Measurements from ENCODE around the gene PPM1A.

The PPM1A gene

GRCh38 chr14:60214415-60215126, 34.5 kb upstream of the PPM1A start:
- no peak overlapping the region for H3K27ac ChIP-seq (ENCODE audit: low read length)
- no peaks in the 10 kb centered on the region for H3K27me3 ChIP-seq (ENCODE audit: insufficient read depth, low read length)
- peaks cover 10% of the 10 kb centered on the region; the same call in 1 of the 2 replicates for H3K4me1 ChIP-seq (ENCODE audit: insufficient read depth, low read length)
- H3K9me3 ChIP-seq (ENCODE audit: insufficient read depth, low read depth, low read length): no peaks in the 10 kb centered on the region
- H3K4me3 ChIP-seq (ENCODE audit: low read length): no peak overlapping the region
- no peaks in the 10 kb centered on the region for H3K36me3 ChIP-seq (ENCODE audit: insufficient read depth, low read depth, low read length)
- H3K9ac ChIP-seq (ENCODE audit: low read depth, low read length): no peak overlapping the region

DNA sequence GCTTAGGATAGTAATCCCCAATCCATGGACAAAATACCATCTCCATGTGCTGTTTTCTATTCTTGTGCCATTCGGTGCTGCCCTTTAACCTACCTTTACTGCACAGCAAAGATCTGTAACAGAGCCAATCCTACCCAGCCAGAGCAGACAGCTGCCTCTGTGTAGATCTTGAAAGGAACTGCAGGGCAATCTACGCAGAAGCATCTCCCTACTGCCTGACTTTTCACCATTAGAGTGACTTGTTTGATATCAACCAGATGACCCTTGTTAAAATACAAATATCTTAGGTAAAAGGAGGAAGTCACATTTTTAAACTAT, 33.9 kb upstream of the PPM1A start:
- H3K4me1 ChIP-seq (ENCODE audit: insufficient read depth, low read length): peaks cover 10% of the 10 kb centered on the region; the same call in 1 of the 2 replicates
- no peaks in the 10 kb centered on the region for H3K9me3 ChIP-seq (ENCODE audit: insufficient read depth, low read depth, low read length)
- H3K36me3 ChIP-seq (ENCODE audit: insufficient read depth, low read depth, low read length): no peaks in the 10 kb centered on the region
- no peak overlapping the region for H3K9ac ChIP-seq (ENCODE audit: low read depth, low read length)
- no peak overlapping the region for H3K27ac ChIP-seq (ENCODE audit: low read length)
- H3K4me3 ChIP-seq (ENCODE audit: low read length): no peak overlapping the region
- H3K27me3 ChIP-seq (ENCODE audit: insufficient read depth, low read length): no peaks in the 10 kb centered on the region

DNA sequence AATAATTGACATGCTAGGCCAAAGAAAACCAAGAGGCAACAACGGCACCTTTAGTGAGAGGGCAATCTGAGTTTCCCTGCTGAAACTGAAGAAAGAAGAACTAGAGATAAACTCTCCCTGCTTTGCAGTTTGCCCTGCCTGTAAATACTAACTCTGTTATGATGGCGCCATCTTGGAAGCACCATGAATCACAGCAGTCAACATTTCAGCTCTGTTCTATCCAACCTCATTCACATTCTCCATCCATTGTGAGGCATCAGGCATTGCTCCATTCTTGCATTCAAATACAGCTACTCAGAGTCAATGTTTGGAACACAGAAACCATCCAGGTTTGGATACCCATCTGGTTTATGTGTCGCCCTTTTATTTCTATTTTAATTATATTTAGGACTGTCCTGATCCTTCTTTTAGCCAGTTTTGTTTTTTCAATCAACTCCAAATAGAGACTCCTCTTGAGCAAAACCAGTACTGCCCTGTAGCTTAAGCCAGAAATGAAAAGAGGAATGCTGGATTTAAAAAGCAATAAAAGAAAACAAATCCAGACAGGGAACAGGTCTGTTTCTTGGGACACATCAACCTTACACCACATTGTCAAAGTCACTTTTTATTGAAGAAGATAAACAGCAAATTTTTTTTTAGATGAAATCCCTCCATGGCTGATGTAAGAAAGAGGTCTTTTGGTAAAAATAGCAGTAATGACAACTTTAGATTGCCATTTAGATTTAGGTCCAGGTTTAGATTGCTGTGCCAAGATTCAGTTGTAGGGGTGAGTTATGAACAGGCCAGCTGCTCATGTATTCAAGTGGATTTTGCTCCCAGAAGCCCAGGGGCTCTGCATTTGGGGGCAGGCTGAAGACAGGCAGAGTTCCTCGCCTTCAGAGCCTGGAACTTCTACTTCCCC, 33.3 kb upstream of the PPM1A start:
- H3K27me3 ChIP-seq (ENCODE audit: insufficient read depth, low read length): no peaks in the 10 kb centered on the region
- H3K4me1 ChIP-seq (ENCODE audit: insufficient read depth, low read length): peaks cover 10% of the 10 kb centered on the region; the same call in 1 of the 2 replicates
- H3K9me3 ChIP-seq (ENCODE audit: insufficient read depth, low read depth, low read length): no peaks in the 10 kb centered on the region
- no peaks in the 10 kb centered on the region for H3K36me3 ChIP-seq (ENCODE audit: insufficient read depth, low read depth, low read length)
- H3K9ac ChIP-seq (ENCODE audit: low read depth, low read length): no peak overlapping the region
- H3K27ac ChIP-seq (ENCODE audit: low read length): no peak overlapping the region
- H3K4me3 ChIP-seq (ENCODE audit: low read length): no peak overlapping the region

DNA sequence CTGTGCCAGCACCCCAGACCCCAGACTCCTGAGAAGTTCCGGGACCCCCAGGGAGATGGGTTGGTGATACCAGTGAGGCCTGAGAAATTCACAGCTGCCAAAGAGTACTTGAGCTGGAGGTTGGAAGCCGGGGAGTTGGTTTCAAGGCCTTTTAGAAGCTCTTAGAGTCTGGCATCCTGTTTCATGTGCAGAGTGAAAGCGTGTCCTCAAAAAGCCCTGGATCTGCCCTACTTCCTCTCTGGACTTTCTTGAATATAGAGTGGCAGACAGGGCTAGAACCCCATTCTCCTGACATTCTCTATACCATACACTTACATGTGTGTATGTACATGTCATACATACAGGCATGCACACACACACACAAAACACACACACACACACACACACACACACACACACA, 31.3 kb upstream of the PPM1A start:
- Histone ChIP-seq H3K9me3 (ENCODE audit: insufficient read depth, low read depth, low read length) (no peaks in the 10 kb centered on the region), H3K27me3 (ENCODE audit: insufficient read depth, low read length) (no peaks in the 10 kb centered on the region), H3K36me3 (ENCODE audit: insufficient read depth, low read depth, low read length) (no peaks in the 10 kb centered on the region), H3K27ac (ENCODE audit: low read length) (no peak overlapping the region), H3K4me1 (ENCODE audit: insufficient read depth, low read length) (no peaks in the 10 kb centered on the region), H3K9ac (ENCODE audit: low read depth, low read length) (no peak overlapping the region), H3K4me3 (ENCODE audit: low read length) (no peak overlapping the region)

- H3K27me3 ChIP-seq (ENCODE audit: insufficient read depth, low read length): no peaks in the 10 kb centered on the region
- no peaks in the 10 kb centered on the region for H3K36me3 ChIP-seq (ENCODE audit: insufficient read depth, low read depth, low read length)
- no peaks in the 10 kb centered on the region for H3K9me3 ChIP-seq (ENCODE audit: insufficient read depth, low read depth, low read length)
- no peak overlapping the region for H3K9ac ChIP-seq (ENCODE audit: low read depth, low read length)
- H3K4me1 ChIP-seq (ENCODE audit: insufficient read depth, low read length): no peaks in the 10 kb centered on the region
- no peak overlapping the region for H3K4me3 ChIP-seq (ENCODE audit: low read length)
- H3K27ac ChIP-seq (ENCODE audit: low read length): no peak overlapping the region
Measured at GRCh38 chr14:60220084-60220483, 28.9 kb upstream of the PPM1A start.

DNA sequence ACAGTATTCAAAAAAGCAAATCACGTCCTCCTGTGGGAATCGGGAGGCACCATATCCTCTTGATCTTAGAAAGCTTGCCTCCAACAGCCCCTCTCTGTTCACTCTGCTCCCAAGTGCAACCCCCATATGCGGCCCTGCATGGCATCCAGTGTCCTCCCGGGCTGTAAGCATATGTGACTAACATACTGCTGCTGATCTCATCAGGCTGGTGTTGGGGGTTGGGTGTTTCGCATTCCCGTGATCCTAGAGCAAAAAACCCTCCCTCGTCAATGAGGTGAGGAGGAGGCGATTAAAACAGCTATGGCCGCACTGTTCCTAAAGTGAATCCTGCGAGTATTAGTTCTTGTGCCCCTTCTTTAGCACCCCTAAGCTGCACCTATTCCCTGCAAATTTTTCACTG, 28.1 kb upstream of the PPM1A start:
- Histone ChIP-seq H3K9ac (ENCODE audit: low read depth, low read length) (no peak overlapping the region), H3K9me3 (ENCODE audit: insufficient read depth, low read depth, low read length) (no peaks in the 10 kb centered on the region), H3K4me1 (ENCODE audit: insufficient read depth, low read length) (no peaks in the 10 kb centered on the region), H3K4me3 (ENCODE audit: low read length) (no peak overlapping the region), H3K27me3 (ENCODE audit: insufficient read depth, low read length) (no peaks in the 10 kb centered on the region), H3K27ac (ENCODE audit: low read length) (no peak overlapping the region), H3K36me3 (ENCODE audit: insufficient read depth, low read depth, low read length) (no peaks in the 10 kb centered on the region)

DNA sequence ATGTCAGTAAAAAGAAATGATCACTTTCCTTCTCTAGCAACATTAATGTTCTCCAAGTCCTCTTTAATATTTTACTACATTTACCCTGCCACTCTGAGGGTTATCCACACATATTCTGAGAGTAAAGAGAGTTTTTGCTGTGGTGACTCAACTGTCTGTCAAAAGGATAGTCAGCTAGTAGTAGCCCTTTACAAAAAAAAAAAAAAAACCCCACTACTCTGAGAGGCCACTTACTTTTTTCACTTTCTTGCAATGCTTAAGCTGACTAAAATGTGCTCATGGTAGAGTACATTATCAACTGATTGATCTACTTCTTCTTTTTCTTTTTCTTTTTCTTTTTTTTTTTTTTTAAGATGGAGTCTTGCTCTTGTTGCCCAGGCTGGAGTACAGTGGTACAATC, 27.6 kb upstream of the PPM1A start:
- no peak overlapping the region for H3K9ac ChIP-seq (ENCODE audit: low read depth, low read length)
- H3K9me3 ChIP-seq (ENCODE audit: insufficient read depth, low read depth, low read length): no peaks in the 10 kb centered on the region
- no peaks in the 10 kb centered on the region for H3K36me3 ChIP-seq (ENCODE audit: insufficient read depth, low read depth, low read length)
- no peaks in the 10 kb centered on the region for H3K4me1 ChIP-seq (ENCODE audit: insufficient read depth, low read length)
- no peaks in the 10 kb centered on the region for H3K27me3 ChIP-seq (ENCODE audit: insufficient read depth, low read length)
- no peak overlapping the region for H3K4me3 ChIP-seq (ENCODE audit: low read length)
- H3K27ac ChIP-seq (ENCODE audit: low read length): no peak overlapping the region

DNA sequence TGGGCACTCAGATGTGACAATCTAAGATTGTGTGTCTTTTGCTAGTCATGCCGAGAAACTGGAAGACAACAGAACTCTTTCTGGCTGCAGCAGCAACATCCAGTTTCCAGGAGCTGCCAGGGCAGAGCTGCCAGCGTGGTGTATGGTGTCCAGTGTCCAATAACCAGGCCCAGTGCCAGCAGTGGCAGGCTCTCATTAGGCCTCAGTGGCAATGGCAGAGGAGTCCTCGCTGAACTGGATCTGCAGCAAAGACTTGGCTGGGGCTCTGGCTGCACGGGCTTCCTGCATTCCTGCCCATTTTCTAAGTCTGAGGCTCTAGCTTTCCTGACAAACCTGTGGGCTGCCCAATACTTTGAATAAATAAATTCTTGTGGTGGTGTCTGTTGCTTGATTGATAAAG, 26.2 kb upstream of the PPM1A start:
- H3K27me3 ChIP-seq (ENCODE audit: insufficient read depth, low read length): no peaks in the 10 kb centered on the region
- H3K27ac ChIP-seq (ENCODE audit: low read length): no peak overlapping the region
- no peak overlapping the region for H3K9ac ChIP-seq (ENCODE audit: low read depth, low read length)
- no peaks in the 10 kb centered on the region for H3K36me3 ChIP-seq (ENCODE audit: insufficient read depth, low read depth, low read length)
- no peak overlapping the region for H3K4me3 ChIP-seq (ENCODE audit: low read length)
- H3K4me1 ChIP-seq (ENCODE audit: insufficient read depth, low read length): no peaks in the 10 kb centered on the region
- H3K9me3 ChIP-seq (ENCODE audit: insufficient read depth, low read depth, low read length): no peaks in the 10 kb centered on the region

GRCh38 chr14:60225265-60225664, 23.8 kb upstream of the PPM1A start:
- no peaks in the 10 kb centered on the region for H3K4me1 ChIP-seq (ENCODE audit: insufficient read depth, low read length)
- H3K36me3 ChIP-seq (ENCODE audit: insufficient read depth, low read depth, low read length): no peaks in the 10 kb centered on the region
- H3K27me3 ChIP-seq (ENCODE audit: insufficient read depth, low read length): no peaks in the 10 kb centered on the region
- no peak overlapping the region for H3K4me3 ChIP-seq (ENCODE audit: low read length)
- H3K9ac ChIP-seq (ENCODE audit: low read depth, low read length): no peak overlapping the region
- H3K27ac ChIP-seq (ENCODE audit: low read length): no peak overlapping the region
- no peaks in the 10 kb centered on the region for H3K9me3 ChIP-seq (ENCODE audit: insufficient read depth, low read depth, low read length)

DNA sequence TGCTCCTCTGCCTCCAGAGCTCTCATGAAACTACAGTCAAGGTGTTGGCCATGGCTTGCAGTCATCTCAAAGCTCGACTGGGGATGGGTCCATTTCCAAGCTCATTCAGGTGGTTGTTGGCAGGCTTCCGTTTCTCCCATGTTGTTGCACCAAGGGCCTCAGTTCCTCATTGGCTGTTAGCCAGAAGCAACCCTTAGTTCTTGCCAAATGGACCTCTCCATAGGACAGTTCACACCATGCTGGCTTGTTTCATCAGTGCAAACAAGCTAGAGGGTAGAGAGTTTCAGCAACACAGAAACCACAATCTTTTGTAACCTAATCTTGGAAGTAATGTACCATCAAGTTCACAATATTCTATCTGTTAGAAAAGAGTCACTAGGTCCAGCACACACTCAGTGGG, 22.7 kb upstream of the PPM1A start:
- no peak overlapping the region for H3K27ac ChIP-seq (ENCODE audit: low read length)
- H3K4me1 ChIP-seq (ENCODE audit: insufficient read depth, low read length): no peaks in the 10 kb centered on the region
- H3K36me3 ChIP-seq (ENCODE audit: insufficient read depth, low read depth, low read length): no peaks in the 10 kb centered on the region
- no peak overlapping the region for H3K4me3 ChIP-seq (ENCODE audit: low read length)
- no peaks in the 10 kb centered on the region for H3K27me3 ChIP-seq (ENCODE audit: insufficient read depth, low read length)
- H3K9me3 ChIP-seq (ENCODE audit: insufficient read depth, low read depth, low read length): no peaks in the 10 kb centered on the region
- H3K9ac ChIP-seq (ENCODE audit: low read depth, low read length): no peak overlapping the region

DNA sequence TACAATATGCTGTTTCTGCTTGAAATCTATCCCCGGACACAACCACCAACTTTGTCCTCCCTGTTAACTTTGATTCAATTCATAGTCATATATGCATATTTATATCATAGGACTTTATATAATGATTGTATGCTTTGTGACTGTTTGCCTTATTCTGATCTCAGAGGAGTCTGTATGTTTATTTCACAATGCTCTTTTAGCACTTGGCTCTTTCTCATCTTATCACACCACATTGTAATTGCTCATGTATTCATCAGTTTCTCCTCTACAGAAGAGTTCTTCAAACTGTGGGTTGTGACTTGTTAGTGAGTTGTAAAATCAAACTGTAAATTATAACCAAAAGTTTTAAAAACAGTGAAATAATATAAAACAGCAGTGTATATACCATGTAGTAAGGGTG, 21.7 kb upstream of the PPM1A start:
- H3K9ac ChIP-seq (ENCODE audit: low read depth, low read length): no peak overlapping the region
- no peak overlapping the region for H3K4me3 ChIP-seq (ENCODE audit: low read length)
- H3K36me3 ChIP-seq (ENCODE audit: insufficient read depth, low read depth, low read length): no peaks in the 10 kb centered on the region
- H3K4me1 ChIP-seq (ENCODE audit: insufficient read depth, low read length): no peaks in the 10 kb centered on the region
- H3K27ac ChIP-seq (ENCODE audit: low read length): no peak overlapping the region
- H3K27me3 ChIP-seq (ENCODE audit: insufficient read depth, low read length): no peaks in the 10 kb centered on the region
- H3K9me3 ChIP-seq (ENCODE audit: insufficient read depth, low read depth, low read length): 0 out of 2 replicates have a peak, but pooled peaks cover 3% of the 10 kb centered on the region

- Histone ChIP-seq H3K36me3 (ENCODE audit: insufficient read depth, low read depth, low read length) (no peaks in the 10 kb centered on the region), H3K9me3 (ENCODE audit: insufficient read depth, low read depth, low read length) (0 out of 2 replicates have a peak, but pooled peaks cover 6% of the 10 kb centered on the region), H3K27ac (ENCODE audit: low read length) (no peak overlapping the region), H3K4me3 (ENCODE audit: low read length) (no peak overlapping the region), H3K9ac (ENCODE audit: low read depth, low read length) (no peak overlapping the region), H3K27me3 (ENCODE audit: insufficient read depth, low read length) (no peaks in the 10 kb centered on the region), H3K4me1 (ENCODE audit: insufficient read depth, low read length) (0 out of 2 replicates have a peak, but pooled peaks cover 3% of the 10 kb centered on the region)
Measured at GRCh38 chr14:60229614-60230013, 19.4 kb upstream of the PPM1A start.

All from iPS-20b (cell line).